MM.1S (cell line): ENCODE data around the gene PACC1.

Source experiments
- DNase-seq: peaks from one replicate; pipeline ENCODE4 v3.0.0-alpha.2; 2015
- H2AFZ ChIP-seq: fragments of 300-600 bp; sonication (generic); 2 replicates; pipeline ENCODE4 v1.6.0; 2016; ENCODE audit warnings: antibody characterized with exemption, low read length
- H3F3A ChIP-seq: fragments of 300-600 bp; sonication (generic); 2 replicates; pipeline ENCODE4 v1.6.1; 2016; ENCODE audit warnings: mild to moderate bottlenecking, antibody characterized with exemption, low read length, moderate library complexity, mixed read lengths; ENCODE audit not compliant: insufficient read depth
- H3K27ac ChIP-seq: fragments of 300-600 bp; sonication (generic); 2 replicates; pipeline ENCODE4 v1.5.1; 2016; ENCODE audit warnings: mild to moderate bottlenecking, low read length
- H3K27me3 ChIP-seq: fragments of 300-600 bp; sonication (generic); replicated peaks from 2 replicates; pipeline ENCODE4 v1.6.0; 2016; ENCODE audit warnings: low read length; ENCODE audit not compliant: insufficient read depth
- H3K36me3 ChIP-seq: fragments of 300-600 bp; sonication (generic); replicated peaks from 2 replicates; pipeline ENCODE4 v1.6.1; 2016; ENCODE audit warnings: mild to moderate bottlenecking, low read length, mixed read lengths; ENCODE audit not compliant: insufficient read depth
- H3K4me1 ChIP-seq: fragments of 300-600 bp; sonication (generic); 2 replicates; pipeline ENCODE4 v1.6.1; 2016; ENCODE audit warnings: low read length, mixed read lengths
- H3K4me2 ChIP-seq: fragments of 300-600 bp; sonication (generic); 2 replicates; pipeline ENCODE4 v1.6.0; 2016; ENCODE audit warnings: low read depth, low read length
- H3K4me3 ChIP-seq: fragments of 300-600 bp; sonication (generic); 2 replicates; pipeline ENCODE4 v1.5.1; 2016; ENCODE audit warnings: low read length, mixed read lengths
- H3K79me2 ChIP-seq: fragments of 300-600 bp; sonication (generic); 2 replicates; pipeline ENCODE4 v1.6.1; 2016; ENCODE audit warnings: mixed run types, low read length, mixed read lengths
- H3K9ac ChIP-seq: fragments of 300-600 bp; sonication (generic); 2 replicates; pipeline ENCODE4 v1.6.1; 2016; ENCODE audit warnings: low read length, mixed read lengths
- H3K9me2 ChIP-seq: fragments of 300-600 bp; sonication (generic); replicated peaks from 2 replicates; pipeline ENCODE4 v1.6.1; 2016; ENCODE audit warnings: mild to moderate bottlenecking, low read length, mixed read lengths; ENCODE audit not compliant: insufficient read depth
- H3K9me3 ChIP-seq: fragments of 300-600 bp; sonication (generic); replicated peaks from 2 replicates; pipeline ENCODE4 v1.6.1; 2016; ENCODE audit warnings: mild to moderate bottlenecking, low read length, mixed read lengths; ENCODE audit not compliant: insufficient read depth
- H4K20me1 ChIP-seq: fragments of 300-600 bp; sonication (generic); 2 replicates; pipeline ENCODE4 v1.6.1; 2016; ENCODE audit warnings: mild to moderate bottlenecking, low read length, moderate library complexity, mixed read lengths; ENCODE audit not compliant: insufficient read depth
- CTCF ChIP-seq: fragments of 300-600 bp; sonication (generic); IDR thresholded peaks from 2 replicates; pipeline ENCODE4 v1.5.1; 2016; ENCODE audit warnings: antibody characterized with exemption, low read length, mixed read lengths
- EZH2 ChIP-seq: fragments of 300-600 bp; sonication (generic); optimal IDR thresholded peaks from 2 replicates; pipeline ENCODE3; 2017; ENCODE audit warnings: low read depth, mild to moderate bottlenecking, antibody characterized with exemption, low read length, mixed read lengths
- EZH2phosphoT487 ChIP-seq: fragments of 300-600 bp; sonication (generic); IDR thresholded peaks from 2 replicates; pipeline ENCODE4 v1.6.1; 2018; ENCODE audit warnings: antibody characterized with exemption, low read length

The PACC1 gene

GRCh38 chr1:212355230-212355969 lies 59.3 kb downstream of the PACC1 start:
- Histone ChIP-seq H3K79me2 (no peaks in the 10 kb centered on the region), H3F3A (no peaks in the 10 kb centered on the region), H3K36me3 (0 out of 2 replicates have a peak, but pooled peaks cover 2% of the 10 kb centered on the region), H3K4me3 (no peak overlapping the region), H3K4me2 (no peak overlapping the region), H3K4me1 (no peaks in the 10 kb centered on the region), H4K20me1 (no peaks in the 10 kb centered on the region), H3K27me3 (no peaks in the 10 kb centered on the region), H3K27ac (no peak overlapping the region), H2AFZ (no peak overlapping the region), H3K9ac (no peak overlapping the region), H3K9me3 (no peaks in the 10 kb centered on the region), H3K9me2 (no peaks in the 10 kb centered on the region)
- TF ChIP-seq EZH2phosphoT487 = no peak
- no peak for TF ChIP-seq CTCF
- TF ChIP-seq EZH2 = no peak
- DNase-seq = no peak

GRCh38 chr1:212354464-212354863 lies 60.2 kb downstream of the PACC1 start:
- no peak for DNase-seq
- H3K27me3 ChIP-seq = no peaks in the 10 kb centered on the region
- no peak overlapping the region for H3K4me2 ChIP-seq
- no peaks in the 10 kb centered on the region for H3K9me3 ChIP-seq
- H3K36me3 ChIP-seq = 0 out of 2 replicates have a peak, but pooled peaks cover 2% of the 10 kb centered on the region
- no peaks in the 10 kb centered on the region for H4K20me1 ChIP-seq
- H3K27ac ChIP-seq = no peak overlapping the region
- no peaks in the 10 kb centered on the region for H3K79me2 ChIP-seq
- no peak overlapping the region for H3K9ac ChIP-seq
- H2AFZ ChIP-seq = no peak overlapping the region
- no peak for TF ChIP-seq EZH2
- no peak for TF ChIP-seq CTCF
- no peak for TF ChIP-seq EZH2phosphoT487
- no peak overlapping the region for H3K4me3 ChIP-seq
- H3F3A ChIP-seq = no peaks in the 10 kb centered on the region
- H3K9me2 ChIP-seq = no peaks in the 10 kb centered on the region
- H3K4me1 ChIP-seq = no peaks in the 10 kb centered on the region

GRCh38 chr1:212353181-212353580 lies 61.5 kb downstream of the PACC1 start:
- Histone ChIP-seq H3K9me2 (no peaks in the 10 kb centered on the region), H3K79me2 (no peaks in the 10 kb centered on the region), H3K36me3 (0 out of 2 replicates have a peak, but pooled peaks cover under 1% of the 10 kb centered on the region), H3K4me1 (no peaks in the 10 kb centered on the region), H3K27ac (no peak overlapping the region), H3K4me3 (no peak overlapping the region), H3K9ac (no peak overlapping the region), H3K27me3 (no peaks in the 10 kb centered on the region), H3K4me2 (no peak overlapping the region), H3K9me3 (no peaks in the 10 kb centered on the region), H4K20me1 (no peaks in the 10 kb centered on the region), H2AFZ (no peak overlapping the region), H3F3A (no peaks in the 10 kb centered on the region)
- no peak for DNase-seq
- TF ChIP-seq CTCF (no peak), EZH2phosphoT487 (no peak), EZH2 (no peak)
